Osteoblast (primary cell): ENCODE measurements around the gene SPHK2. TPM values are rescaled to one million over a fixed set of nuclear protein-coding genes. Genes with fewer than 3 reads are reported as not detected.
A peak's percentile ranks its signal among the peaks of the same experiment; 100 is the strongest.

ENCODE experiments used
- DNase-seq: peaks from one replicate; pipeline ENCODE4 v3.0.0; 2011; ENCODE audit warnings: low spot score, mixed read lengths; ENCODE audit not compliant: insufficient read length; ENCODE audit errors: missing footprints
- H2AFZ ChIP-seq: 2 replicates; pipeline ENCODE4 v1.6.0; 2011; ENCODE audit warnings: mild to moderate bottlenecking, low read length
- H3K27ac ChIP-seq: 2 replicates; pipeline ENCODE4 v1.5.1; 2011; ENCODE audit warnings: mild to moderate bottlenecking, low read depth, low read length, moderate library complexity
- H3K27me3 ChIP-seq: 2 replicates; pipeline ENCODE4 v1.6.0; 2012; ENCODE audit warnings: mild to moderate bottlenecking, control low read depth, inconsistent platforms, low read length, moderate library complexity; ENCODE audit not compliant: insufficient read depth
- H3K36me3 ChIP-seq: 2 replicates; pipeline ENCODE4 v1.5.1; 2011; ENCODE audit warnings: mild to moderate bottlenecking, low read length, control low read depth, moderate library complexity; ENCODE audit not compliant: insufficient read depth
- H3K4me1 ChIP-seq: 2 replicates; pipeline ENCODE4 v1.5.1; 2011; ENCODE audit warnings: mild to moderate bottlenecking, low read length, control low read depth, moderate library complexity; ENCODE audit not compliant: insufficient read depth
- H3K4me2 ChIP-seq: 2 replicates; pipeline ENCODE4 v1.6.0; 2011; ENCODE audit warnings: mild to moderate bottlenecking, low read length; ENCODE audit not compliant: insufficient read depth
- H3K4me3 ChIP-seq: fragments of 200-600 bp; sonication (generic); 3 replicates; pipeline ENCODE4 v1.5.1; 2012; ENCODE audit warnings: mild to moderate bottlenecking, low read length, inconsistent platforms; ENCODE audit not compliant: insufficient read depth
- H3K79me2 ChIP-seq: 2 replicates; pipeline ENCODE4 v1.6.0; 2012; ENCODE audit warnings: mild to moderate bottlenecking, low read length, control low read depth, inconsistent platforms; ENCODE audit not compliant: insufficient read depth
- H3K9me3 ChIP-seq: 2 replicates; pipeline ENCODE4 v1.5.1; 2011; ENCODE audit warnings: low read depth, low read length, control low read depth
- H4K20me1 ChIP-seq: 2 replicates; pipeline ENCODE4 v1.6.0; 2012; ENCODE audit warnings: mild to moderate bottlenecking, low read length, control low read depth; ENCODE audit not compliant: insufficient read depth
- total RNA-seq: library from RNA; depleted of rRNA; stranded (reverse); fragments of >200 nt; gene quantifications from 2 replicates; pipeline ENCODE4 v1.2.3, GENCODE V29; 2012
- TF ChIP-seq, protein P1 (sequence below): IDR thresholded peaks from 2 replicates; pipeline ENCODE4 v1.5.1; 2011; ENCODE audit warnings: mild to moderate bottlenecking, low read depth, low read length, moderate library complexity; ENCODE audit errors: extremely low read depth

SPHK2 gene
- total RNA-seq, 1 donor: 13.0 TPM

DNA sequence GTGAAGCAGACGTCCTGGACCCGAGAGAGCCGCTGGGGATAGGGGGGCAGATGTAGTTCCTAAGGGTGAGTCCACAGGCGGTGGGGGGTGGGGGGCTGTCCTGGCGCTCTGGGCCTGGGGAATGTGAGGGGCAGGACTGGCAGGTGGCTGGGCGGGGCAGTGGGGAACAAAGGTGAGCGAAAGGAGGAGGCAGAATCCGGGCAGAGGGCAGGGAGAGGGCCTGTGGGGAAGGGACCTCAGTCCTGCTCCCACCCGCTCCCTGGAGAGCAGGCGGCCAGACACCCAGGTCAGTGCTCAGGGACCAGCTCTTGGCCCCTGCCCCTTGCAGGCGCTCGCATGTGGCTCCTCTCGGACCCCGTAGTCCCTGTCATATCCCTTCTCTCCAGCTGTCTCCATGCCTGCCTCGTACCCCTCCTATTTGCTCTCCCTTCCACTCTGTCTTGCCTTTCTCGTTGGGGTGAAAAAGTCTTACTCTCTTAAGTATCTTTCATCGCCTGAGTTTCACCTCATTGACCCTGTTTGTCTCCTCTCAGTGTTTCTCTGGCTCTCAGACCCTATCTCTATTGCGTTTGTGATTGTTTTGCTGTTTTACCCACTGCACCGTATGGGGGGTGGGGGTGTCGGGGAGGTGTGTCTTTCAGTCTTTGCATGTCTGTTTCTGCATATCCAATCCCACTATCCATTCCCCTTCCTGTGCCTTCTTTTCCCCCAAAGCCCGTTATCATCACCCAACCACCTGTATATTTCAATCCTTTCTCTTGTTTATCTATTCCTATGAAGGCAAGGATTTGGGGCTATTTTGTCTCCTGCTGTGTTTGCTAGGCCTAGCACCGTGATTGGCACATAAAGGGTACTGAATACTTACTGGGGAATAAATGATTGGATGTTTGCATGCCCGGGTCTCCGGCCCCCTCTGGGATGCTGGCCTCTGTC, 5.8 kb downstream of the SPHK2 start:
- Histone ChIP-seq H3K4me1 (peaks cover 13% of the 10 kb centered on the region), H4K20me1 (peaks cover 4% of the 10 kb centered on the region), H3K27me3 (no peaks in the 10 kb centered on the region), H3K36me3 (peaks cover 3% of the 10 kb centered on the region), H3K79me2 (peaks cover 5% of the 10 kb centered on the region), H3K4me3 (peak overlapping the region; percentile 74), H2AFZ (no peak overlapping the region), H3K9me3 (no peaks in the 10 kb centered on the region), H3K27ac (peak overlapping the region; percentile 60), H3K4me2 (peak overlapping the region; percentile 76)
- peak; percentile 66 for DNase-seq
- TF ChIP-seq, protein P1, sequence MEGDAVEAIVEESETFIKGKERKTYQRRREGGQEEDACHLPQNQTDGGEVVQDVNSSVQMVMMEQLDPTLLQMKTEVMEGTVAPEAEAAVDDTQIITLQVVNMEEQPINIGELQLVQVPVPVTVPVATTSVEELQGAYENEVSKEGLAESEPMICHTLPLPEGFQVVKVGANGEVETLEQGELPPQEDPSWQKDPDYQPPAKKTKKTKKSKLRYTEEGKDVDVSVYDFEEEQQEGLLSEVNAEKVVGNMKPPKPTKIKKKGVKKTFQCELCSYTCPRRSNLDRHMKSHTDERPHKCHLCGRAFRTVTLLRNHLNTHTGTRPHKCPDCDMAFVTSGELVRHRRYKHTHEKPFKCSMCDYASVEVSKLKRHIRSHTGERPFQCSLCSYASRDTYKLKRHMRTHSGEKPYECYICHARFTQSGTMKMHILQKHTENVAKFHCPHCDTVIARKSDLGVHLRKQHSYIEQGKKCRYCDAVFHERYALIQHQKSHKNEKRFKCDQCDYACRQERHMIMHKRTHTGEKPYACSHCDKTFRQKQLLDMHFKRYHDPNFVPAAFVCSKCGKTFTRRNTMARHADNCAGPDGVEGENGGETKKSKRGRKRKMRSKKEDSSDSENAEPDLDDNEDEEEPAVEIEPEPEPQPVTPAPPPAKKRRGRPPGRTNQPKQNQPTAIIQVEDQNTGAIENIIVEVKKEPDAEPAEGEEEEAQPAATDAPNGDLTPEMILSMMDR: no peak

DNA sequence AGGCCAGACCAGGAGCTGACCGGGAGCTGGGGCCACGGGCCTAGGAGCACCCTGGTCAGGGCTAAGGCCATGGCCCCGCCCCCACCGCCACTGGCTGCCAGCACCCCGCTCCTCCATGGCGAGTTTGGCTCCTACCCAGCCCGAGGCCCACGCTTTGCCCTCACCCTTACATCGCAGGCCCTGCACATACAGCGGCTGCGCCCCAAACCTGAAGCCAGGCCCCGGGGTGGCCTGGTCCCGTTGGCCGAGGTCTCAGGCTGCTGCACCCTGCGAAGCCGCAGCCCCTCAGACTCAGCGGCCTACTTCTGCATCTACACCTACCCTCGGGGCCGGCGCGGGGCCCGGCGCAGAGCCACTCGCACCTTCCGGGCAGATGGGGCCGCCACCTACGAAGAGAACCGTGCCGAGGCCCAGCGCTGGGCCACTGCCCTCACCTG, 6.6 kb downstream of the SPHK2 start:
- TF ChIP-seq, protein P1: no peak
- Histone ChIP-seq H3K36me3 (peaks cover 3% of the 10 kb centered on the region), H3K4me2 (no peak overlapping the region), H3K4me1 (peaks cover 11% of the 10 kb centered on the region), H2AFZ (no peak overlapping the region), H3K9me3 (no peaks in the 10 kb centered on the region), H3K27me3 (no peaks in the 10 kb centered on the region), H3K4me3 (no peak overlapping the region), H3K27ac (no peak overlapping the region), H4K20me1 (peaks cover 4% of the 10 kb centered on the region), H3K79me2 (peaks cover 2% of the 10 kb centered on the region)
- no peak for DNase-seq

DNA sequence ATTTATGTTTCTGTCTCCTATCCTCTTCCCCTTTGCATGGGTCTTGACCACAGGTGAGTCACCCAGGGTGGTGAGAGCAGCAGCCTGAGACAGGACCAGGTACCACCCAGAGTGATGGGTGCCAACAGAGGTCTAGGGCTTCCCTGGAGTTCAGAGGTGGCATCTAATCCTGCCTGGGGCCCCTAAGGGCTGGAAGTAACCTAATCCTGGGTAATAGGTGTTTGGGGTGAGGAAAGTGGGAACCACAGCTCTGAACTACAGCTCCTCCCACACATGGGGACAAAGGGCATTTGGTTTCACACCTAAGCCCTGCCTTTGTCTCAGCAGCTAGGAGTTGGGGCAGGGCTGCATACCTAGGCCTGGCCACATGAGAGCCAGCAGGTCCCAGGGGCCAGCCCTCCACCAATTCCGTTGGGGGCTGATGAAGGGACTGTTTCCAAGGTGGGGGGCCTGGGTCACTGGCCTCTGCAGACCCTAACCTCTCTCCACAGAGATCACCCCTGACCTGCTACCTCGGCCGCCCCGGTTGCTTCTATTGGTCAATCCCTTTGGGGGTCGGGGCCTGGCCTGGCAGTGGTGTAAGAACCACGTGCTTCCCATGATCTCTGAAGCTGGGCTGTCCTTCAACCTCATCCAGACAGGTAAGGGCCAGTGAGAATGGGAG, 8.0 kb downstream of the SPHK2 start:
- no peak overlapping the region for H2AFZ ChIP-seq
- no peaks in the 10 kb centered on the region for H3K9me3 ChIP-seq
- no peaks in the 10 kb centered on the region for H3K79me2 ChIP-seq
- H4K20me1 ChIP-seq: peaks cover 4% of the 10 kb centered on the region
- TF ChIP-seq, protein P1: no peak
- DNase-seq: peak; percentile 73
- H3K4me3 ChIP-seq: no peak overlapping the region
- no peaks in the 10 kb centered on the region for H3K36me3 ChIP-seq
- H3K27ac ChIP-seq: no peak overlapping the region
- no peak overlapping the region for H3K4me2 ChIP-seq
- peaks cover 12% of the 10 kb centered on the region for H3K4me1 ChIP-seq
- no peaks in the 10 kb centered on the region for H3K27me3 ChIP-seq

DNA sequence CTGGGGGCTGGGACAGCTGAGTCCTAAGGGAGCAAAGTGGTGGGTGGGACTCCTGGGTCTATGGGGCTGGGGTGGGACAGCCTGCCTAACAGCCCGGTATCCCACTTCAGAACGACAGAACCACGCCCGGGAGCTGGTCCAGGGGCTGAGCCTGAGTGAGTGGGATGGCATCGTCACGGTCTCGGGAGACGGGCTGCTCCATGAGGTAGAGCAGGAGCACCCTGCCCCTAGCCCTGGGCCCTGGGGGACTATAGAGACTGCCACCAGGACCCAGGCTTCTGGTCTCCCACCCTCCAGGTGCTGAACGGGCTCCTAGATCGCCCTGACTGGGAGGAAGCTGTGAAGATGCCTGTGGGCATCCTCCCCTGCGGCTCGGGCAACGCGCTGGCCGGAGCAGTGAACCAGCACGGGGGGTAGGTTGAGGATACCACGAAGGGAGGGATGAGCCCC, 8.6 kb downstream of the SPHK2 start:
- Histone ChIP-seq H3K79me2 (no peaks in the 10 kb centered on the region), H3K9me3 (no peaks in the 10 kb centered on the region), H3K27ac (no peak overlapping the region), H3K36me3 (no peaks in the 10 kb centered on the region), H2AFZ (no peak overlapping the region), H3K27me3 (no peaks in the 10 kb centered on the region), H3K4me3 (no peak overlapping the region), H4K20me1 (peaks cover 4% of the 10 kb centered on the region), H3K4me1 (peaks cover 18% of the 10 kb centered on the region), H3K4me2 (no peak overlapping the region)
- TF ChIP-seq, protein P1: no peak
- peak; percentile 80 for DNase-seq
